NCI-H524 treated with DMSO at 0.1 percent for 48 hours (cell line): ENCODE results near the gene DENND1C.

Experiments used
- DNase-seq: peaks from one replicate; lab custom pipeline; 2025; lab: John Stamatoyannopoulos, UW

Gene DENND1C

GRCh38 chr19:6424195-6424938 lies 57.2 kb downstream of the DENND1C start, which contains the start of gene KHSRP:
Gene KHSRP (minus strand): TSS chr19:6424811. CDS start chr19:6424701, 110 bp downstream.
- DNase-seq, result no peak

- no peak for DNase-seq
These were observed 57.9 kb downstream of the DENND1C start for GRCh38 chr19:6423499-6424194.

GRCh38 chr19:6421075-6422014 lies 60.2 kb downstream of the DENND1C start:
- DNase-seq, result no peak

GRCh38 chr19:6418562-6418932 lies 63.0 kb downstream of the DENND1C start:
- DNase-seq, result no peak

- DNase-seq, result no peak
These were observed 63.6 kb downstream of the DENND1C start for GRCh38 chr19:6417713-6418561.
